Measurements from ENCODE around the gene VPS13D. TPM values are rescaled to one million over a fixed set of nuclear protein-coding genes. Genes with fewer than 3 reads are reported as not detected.
"Not testable (repeated sequence)": the region's sequence is repeated elsewhere in the genome, so short reads cannot be mapped to it uniquely, and the experiment has no call there.

The VPS13D gene
- total RNA-seq, 1 experiment from 2014 or later: 16.0 TPM

- in situ Hi-C loops (cut with HindIII; ENCODE audit: low pct_unique_long_range_greater_than_20kb, low sequenced_read_pairs): no loop called here
- DNase-seq (ENCODE audit: low read depth): no peak
Observed at GRCh38 chr1:12372761-12373160, 142.9 kb downstream of the VPS13D start.

DNA sequence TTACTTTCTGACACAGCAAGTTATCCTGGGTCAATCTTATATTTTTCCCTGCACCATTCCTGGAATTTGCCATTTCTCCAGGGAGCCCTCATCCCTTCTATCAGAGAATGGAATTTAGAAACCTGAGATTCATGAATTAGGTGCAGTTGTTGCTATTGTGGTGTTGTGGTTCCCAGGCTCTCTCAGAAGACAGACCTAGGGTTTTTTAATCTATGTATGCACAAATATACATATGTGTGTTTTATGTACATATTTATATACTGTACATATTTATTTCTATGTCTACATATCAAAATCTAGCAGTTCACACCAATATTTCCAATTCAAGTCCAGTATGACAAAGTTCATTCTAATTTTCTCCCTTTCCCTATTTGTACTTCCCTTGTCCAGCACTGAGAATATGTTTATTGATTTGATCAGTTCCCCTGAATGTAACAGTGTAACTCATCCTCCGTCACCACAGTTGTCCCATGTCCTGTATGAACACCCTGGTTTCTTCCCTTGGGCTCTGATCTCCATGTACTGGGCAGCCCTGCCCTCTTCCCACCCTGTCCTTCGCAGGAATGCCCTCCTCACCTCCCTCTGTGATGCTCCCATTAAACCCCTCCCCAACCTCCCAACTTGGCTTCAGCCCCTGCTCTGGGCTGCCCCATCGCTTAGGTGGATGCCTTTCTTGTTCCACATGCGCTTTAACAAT, 145.5 kb downstream of the VPS13D start:
- in situ Hi-C loops (cut with HindIII; ENCODE audit: low pct_unique_long_range_greater_than_20kb, low sequenced_read_pairs): no loop called here

DNA sequence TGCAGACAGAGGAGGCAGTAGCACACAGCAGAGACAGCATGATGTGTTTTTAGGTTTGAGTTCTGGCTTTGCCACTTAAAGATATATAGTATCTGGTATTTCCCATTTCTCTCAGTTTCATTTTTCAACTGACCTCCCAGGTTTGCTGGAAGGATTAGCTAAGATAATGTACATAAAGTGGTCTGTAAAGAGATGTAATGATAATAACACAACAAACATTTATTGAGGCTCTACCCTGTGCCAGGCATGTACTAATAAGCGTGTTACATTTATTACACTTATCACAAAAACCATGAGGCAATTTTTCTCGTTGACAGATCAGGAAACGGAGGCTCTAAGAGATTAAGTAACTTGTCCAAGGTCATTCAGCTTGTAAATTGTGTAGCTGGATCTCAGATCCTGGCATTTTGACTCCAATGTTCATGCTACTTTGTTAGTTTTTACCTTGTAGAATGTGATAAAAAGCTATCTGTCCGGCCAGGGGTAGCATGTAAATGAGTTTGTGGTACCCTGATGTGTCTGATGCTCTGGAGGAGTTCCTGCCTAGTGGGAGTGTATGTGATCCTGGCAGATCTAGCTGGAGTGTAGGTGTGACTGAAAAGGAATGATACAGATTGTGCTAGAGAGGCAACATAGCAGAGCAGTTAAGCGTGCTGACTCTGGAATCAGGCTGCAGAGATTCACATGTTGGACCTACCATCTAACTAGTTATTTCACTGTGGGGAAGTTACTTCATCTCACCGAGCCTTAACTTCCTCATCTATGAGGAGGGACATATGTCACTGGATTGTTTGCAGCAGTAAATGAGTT, 146.6 kb downstream of the VPS13D start:
- DNase-seq (ENCODE audit: low read depth): no peak
- in situ Hi-C loops (cut with HindIII; ENCODE audit: low pct_unique_long_range_greater_than_20kb, low sequenced_read_pairs): no loop called here

More for the DNA sequence above, 145.5 kb downstream of the VPS13D start:
- DNase-seq (ENCODE audit: low read depth): no peak

DNA sequence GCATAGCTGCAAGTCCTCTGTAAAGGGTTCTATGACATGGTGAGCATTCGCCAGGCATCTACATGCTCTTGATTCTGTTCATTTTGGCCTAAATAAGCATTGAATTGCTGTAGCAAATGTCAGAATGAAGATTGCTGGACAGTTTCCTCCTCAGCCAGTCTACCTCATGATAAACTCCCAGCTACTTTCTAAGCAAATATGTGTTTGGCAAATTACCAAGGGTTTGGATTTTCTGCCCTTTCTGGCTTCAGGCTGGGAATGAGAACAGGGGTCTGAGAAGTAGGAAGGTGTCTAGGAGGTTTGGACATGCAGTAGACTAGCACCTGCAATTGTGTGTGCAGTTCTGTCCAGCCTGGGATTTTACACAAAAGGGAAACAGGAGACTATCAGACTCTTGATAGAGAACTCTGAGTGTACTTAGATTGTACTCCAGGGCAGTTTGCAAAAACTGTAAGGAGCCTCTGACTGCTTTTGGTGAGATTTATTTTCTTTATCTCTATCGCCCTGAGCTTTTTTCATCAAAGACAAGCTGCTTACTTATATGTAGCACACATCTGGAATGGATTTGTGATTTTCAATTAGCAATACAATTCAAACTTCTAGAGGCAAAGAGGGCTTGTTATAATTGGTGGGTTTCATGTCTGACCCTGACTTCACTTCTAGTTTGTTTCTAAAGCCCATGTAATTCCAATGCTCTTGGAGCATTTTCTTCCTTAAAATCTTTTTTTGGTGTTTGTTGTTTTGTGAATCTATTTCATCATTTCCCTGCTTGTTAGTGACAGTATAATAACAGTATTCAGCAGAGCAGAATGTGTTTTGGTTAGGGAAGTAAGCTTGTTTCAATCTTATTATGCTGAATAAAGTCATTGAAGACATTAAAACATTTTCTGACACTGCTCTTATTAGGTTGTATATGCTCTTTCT, 150.8 kb downstream of the VPS13D start:
- in situ Hi-C loops (cut with HindIII; ENCODE audit: low pct_unique_long_range_greater_than_20kb, low sequenced_read_pairs): no loop called here

DNA sequence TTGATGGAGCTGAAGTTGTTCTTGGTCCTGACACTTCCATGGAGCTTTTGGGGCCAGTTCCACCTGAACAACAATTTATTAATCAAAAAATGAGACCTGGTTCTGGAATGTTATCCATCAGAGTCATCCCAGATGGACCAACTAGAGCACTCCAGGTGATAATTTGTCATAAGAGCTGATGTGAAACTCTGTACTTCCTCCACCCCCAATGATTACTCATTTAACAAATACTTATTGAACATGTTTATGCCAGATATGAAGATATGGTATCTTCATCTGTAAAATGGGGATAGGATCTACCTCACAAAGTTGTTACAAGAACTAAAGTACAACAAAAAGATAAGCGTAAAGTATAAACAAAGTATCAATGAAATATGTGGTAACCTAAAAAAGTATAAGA, 153.2 kb downstream of the VPS13D start:
- no peak for DNase-seq (ENCODE audit: low read depth)
- in situ Hi-C loops (cut with HindIII; ENCODE audit: low pct_unique_long_range_greater_than_20kb, low sequenced_read_pairs): no loop called here

More for the DNA sequence above, 150.8 kb downstream of the VPS13D start:
- DNase-seq (ENCODE audit: low read depth): no peak

DNA sequence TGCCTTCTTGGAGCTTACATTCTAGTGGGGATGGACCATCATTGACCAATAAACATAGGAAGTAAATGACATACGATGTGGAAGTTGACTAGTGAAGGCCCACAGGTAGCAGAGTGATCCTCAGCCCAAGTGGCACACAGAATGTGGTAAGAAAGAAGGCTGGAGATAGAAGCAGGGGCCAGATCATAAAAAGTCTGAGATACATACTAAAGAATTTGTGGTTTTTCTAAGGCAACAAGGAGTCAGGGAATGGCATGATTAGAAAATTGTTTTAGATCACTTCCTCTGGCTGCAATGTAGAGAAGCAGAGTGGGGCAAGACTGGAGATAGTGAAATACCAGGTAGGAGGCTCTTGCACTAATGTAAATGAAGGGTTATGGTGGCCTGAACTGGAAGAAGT, 154.0 kb downstream of the VPS13D start:
- in situ Hi-C loops (cut with HindIII; ENCODE audit: low pct_unique_long_range_greater_than_20kb, low sequenced_read_pairs): no loop called here
- no peak for DNase-seq (ENCODE audit: low read depth)

DNA sequence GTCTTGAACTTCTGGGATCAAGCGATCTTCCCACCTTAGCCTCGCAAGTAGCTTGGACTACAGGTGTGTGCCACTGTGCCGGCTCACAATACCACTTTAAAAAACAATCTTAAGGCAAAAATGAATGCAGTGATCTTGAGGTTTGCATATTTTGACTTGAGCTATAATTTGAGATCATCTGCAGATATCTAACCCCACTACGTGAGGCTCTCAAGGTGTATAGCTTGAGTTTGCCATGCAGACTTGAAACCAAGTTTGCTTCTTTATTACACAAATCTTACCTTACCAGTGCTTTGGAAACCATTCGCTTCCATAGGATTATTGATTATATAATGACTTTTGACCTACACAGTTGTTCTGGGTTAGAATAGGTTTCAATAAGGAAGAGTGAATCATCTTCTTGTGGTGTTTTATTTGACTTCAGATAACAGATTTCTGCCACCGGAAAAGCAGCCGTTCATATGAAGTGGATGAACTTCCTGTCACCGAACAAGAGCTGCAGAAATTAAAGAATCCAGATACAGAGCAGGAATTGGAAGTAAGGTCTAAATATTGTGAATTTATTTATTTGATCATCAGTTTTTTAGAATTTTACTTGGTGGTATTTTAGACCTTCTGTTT, 155.1 kb downstream of the VPS13D start:
- in situ Hi-C loops (cut with HindIII; ENCODE audit: low pct_unique_long_range_greater_than_20kb, low sequenced_read_pairs): no loop called here
- DNase-seq (ENCODE audit: low read depth): no peak

DNA sequence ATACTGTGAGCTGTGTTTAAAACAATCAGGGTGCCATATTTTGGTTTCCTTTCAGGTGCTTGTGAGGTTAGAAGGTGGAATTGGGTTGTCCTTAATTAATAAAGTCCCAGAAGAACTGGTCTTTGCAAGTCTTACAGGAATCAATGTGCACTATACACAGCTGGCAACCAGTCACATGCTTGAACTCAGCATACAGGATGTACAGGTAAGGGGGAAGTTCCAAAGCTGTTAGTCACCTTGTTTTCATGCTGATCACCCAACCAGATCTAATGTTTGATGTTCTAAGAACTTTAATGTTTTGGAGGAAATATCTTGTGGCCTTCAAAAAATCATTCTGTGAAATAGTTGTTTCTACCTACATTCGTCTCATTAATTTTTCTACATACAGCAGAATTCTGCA, 156.3 kb downstream of the VPS13D start:
- in situ Hi-C loops (cut with HindIII; ENCODE audit: low pct_unique_long_range_greater_than_20kb, low sequenced_read_pairs): no loop called here
- DNase-seq (ENCODE audit: low read depth): peak; percentile 54

- in situ Hi-C loops (cut with HindIII; ENCODE audit: low pct_unique_long_range_greater_than_20kb, low sequenced_read_pairs): no loop called here
- peak; percentile 18 for DNase-seq (ENCODE audit: low read depth)
Observed at GRCh38 chr1:12387641-12388040, 157.8 kb downstream of the VPS13D start.

DNA sequence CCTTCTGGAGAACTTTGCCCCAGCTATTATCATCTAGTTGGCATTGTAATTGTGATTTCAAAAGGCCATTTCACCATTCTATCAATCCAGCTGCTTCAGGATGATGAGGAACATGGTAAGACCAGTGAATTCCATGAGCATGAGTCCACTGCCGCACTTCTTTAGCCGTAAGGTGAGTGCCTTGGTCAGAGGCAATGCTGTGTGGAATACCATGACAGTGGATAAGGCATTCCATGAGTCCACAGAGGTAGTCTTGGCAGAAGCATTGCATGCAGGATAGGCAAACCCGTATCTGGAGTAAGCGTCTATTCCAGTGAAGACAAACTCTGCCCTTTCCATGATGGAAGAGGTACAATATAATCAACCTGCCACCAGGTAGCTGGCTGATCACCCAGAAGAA, 160.5 kb downstream of the VPS13D start:
- in situ Hi-C loops (cut with HindIII; ENCODE audit: low pct_unique_long_range_greater_than_20kb, low sequenced_read_pairs); DNase-seq (ENCODE audit: low read depth): not testable (repeated sequence)

DNA sequence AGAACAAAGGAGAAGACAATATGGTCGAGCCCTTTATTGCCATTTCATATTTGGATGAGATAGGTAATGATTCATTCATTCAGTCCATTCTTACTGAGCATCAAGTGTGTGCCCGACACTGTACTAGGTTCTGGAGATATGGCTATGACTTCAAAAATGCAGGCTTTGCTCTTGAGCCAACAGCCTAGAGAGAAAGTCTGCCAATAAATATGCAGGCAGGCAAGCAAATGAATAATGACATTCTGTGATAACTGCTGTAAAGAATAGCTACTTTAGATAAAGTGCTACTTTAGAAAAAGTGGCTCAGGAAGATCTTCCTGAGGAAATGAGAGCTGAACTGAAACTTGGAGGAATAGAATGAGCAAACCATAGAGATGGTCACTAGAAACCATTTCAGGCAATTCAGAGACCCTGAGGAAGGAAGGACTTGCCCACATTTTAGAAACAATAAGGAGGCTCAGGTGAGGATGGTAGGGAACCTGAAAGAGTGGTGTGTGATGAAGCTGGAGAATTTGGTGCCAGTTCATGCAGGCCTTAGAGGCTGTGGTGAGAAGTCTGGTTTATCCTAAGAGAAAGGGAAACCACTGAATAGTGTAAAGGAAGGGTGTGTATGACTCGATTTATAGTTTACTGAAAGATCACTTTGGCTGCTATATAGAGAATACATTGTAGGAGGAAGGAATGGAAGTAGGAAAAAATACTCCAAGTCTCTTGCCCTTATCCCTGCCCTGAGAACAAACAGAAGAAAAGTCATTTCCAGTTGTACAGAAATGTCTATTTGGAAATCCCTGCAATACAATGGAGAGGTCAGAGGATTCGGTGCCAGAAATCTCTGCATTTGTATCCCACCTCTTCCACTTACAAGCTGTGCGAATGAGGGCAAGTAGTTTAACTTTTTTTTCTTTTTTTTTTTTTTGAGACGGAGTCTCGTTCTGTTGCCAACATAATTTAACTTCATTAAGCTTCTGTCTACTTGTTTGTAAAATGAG, 167.9 kb downstream of the VPS13D start:
- no peak for DNase-seq (ENCODE audit: low read depth)
- in situ Hi-C loops (cut with HindIII; ENCODE audit: low pct_unique_long_range_greater_than_20kb, low sequenced_read_pairs): no loop called here

- no peak for DNase-seq (ENCODE audit: low read depth)
- in situ Hi-C loops (cut with HindIII; ENCODE audit: low pct_unique_long_range_greater_than_20kb, low sequenced_read_pairs): no loop called here
Observed at GRCh38 chr1:12398479-12398878, 168.6 kb downstream of the VPS13D start.

GRCh38 chr1:12400027-12400693, 170.3 kb downstream of the VPS13D start:
- no peak for DNase-seq (ENCODE audit: low read depth)
- in situ Hi-C loops (cut with HindIII; ENCODE audit: low pct_unique_long_range_greater_than_20kb, low sequenced_read_pairs): no loop called here

GRCh38 chr1:12402159-12402673, 172.4 kb downstream of the VPS13D start:
- DNase-seq (ENCODE audit: low read depth): no peak
- in situ Hi-C loops (cut with HindIII; ENCODE audit: low pct_unique_long_range_greater_than_20kb, low sequenced_read_pairs): no loop called here

DNA sequence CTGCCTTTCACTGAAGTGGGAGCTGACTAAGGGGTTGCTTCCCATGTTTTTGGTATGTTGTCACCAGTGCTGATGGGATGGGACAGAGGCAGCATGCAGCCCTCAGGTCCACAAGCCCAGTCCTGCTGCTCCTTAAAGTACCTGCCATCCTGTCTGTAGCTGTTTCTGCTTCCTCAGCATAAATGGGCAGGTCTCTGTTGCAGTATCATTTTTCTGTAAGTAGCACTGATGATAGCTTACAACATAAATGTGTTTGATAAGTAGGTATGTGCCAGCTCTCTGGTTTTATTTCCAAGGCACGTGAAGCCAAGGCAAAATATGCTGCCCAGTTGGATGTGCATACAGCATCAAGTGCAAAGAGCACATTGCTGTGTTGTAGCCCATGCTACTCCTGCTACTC, 173.0 kb downstream of the VPS13D start:
- in situ Hi-C loops (cut with HindIII; ENCODE audit: low pct_unique_long_range_greater_than_20kb, low sequenced_read_pairs): no loop called here
- DNase-seq (ENCODE audit: low read depth): no peak

DNA sequence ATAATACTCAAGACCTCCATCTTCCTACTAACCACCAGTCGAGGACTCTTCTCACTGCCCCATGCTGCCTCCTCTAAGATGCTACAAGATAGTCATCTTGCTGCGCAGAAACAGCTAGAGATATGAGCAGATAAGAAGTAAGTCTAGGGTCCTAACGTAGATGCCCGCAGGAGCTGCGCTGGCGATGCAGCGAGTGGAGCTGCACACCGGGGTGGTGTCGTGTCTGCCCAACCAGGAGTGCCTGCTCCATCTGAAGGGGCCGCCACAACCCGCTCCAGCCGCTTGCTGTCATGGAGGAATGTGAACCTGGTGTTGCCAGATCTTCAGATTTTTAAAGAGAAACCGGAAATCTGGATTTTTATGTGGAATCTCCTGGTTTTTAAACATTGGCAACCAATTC, 175.1 kb downstream of the VPS13D start:
- in situ Hi-C loops (cut with HindIII; ENCODE audit: low pct_unique_long_range_greater_than_20kb, low sequenced_read_pairs): no loop called here
- DNase-seq (ENCODE audit: low read depth): no peak

All from Caki2 (cell line).